ENCODE results near the gene ELP6.

Gene ELP6

DNA sequence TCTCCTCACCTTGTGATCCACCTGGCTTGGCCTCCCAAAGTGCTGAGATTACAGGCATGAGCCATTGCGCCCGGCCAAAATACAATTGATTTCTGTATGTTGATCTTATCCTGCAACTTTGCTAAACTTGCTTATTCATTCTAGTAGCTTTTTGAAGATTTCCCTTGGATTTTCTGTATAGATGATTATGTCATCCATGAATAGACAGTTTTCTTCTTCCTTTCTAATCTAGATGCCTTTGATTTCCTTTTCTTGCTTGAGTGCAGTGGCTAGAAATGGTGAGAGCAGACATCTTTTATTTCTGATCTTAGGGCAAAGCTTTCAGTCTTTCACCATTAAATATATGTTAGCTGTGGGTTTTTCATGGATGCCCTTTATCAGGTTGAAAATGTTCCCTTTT lies 4.4 kb upstream of the ELP6 start:
- TF ChIP-seq, protein P1, sequence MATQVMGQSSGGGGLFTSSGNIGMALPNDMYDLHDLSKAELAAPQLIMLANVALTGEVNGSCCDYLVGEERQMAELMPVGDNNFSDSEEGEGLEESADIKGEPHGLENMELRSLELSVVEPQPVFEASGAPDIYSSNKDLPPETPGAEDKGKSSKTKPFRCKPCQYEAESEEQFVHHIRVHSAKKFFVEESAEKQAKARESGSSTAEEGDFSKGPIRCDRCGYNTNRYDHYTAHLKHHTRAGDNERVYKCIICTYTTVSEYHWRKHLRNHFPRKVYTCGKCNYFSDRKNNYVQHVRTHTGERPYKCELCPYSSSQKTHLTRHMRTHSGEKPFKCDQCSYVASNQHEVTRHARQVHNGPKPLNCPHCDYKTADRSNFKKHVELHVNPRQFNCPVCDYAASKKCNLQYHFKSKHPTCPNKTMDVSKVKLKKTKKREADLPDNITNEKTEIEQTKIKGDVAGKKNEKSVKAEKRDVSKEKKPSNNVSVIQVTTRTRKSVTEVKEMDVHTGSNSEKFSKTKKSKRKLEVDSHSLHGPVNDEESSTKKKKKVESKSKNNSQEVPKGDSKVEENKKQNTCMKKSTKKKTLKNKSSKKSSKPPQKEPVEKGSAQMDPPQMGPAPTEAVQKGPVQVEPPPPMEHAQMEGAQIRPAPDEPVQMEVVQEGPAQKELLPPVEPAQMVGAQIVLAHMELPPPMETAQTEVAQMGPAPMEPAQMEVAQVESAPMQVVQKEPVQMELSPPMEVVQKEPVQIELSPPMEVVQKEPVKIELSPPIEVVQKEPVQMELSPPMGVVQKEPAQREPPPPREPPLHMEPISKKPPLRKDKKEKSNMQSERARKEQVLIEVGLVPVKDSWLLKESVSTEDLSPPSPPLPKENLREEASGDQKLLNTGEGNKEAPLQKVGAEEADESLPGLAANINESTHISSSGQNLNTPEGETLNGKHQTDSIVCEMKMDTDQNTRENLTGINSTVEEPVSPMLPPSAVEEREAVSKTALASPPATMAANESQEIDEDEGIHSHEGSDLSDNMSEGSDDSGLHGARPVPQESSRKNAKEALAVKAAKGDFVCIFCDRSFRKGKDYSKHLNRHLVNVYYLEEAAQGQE (IDR thresholded peaks at IDR 0.05; ENCODE audit: insufficient replicate concordance, low read depth) = no peak
- TF ChIP-seq, protein P2, sequence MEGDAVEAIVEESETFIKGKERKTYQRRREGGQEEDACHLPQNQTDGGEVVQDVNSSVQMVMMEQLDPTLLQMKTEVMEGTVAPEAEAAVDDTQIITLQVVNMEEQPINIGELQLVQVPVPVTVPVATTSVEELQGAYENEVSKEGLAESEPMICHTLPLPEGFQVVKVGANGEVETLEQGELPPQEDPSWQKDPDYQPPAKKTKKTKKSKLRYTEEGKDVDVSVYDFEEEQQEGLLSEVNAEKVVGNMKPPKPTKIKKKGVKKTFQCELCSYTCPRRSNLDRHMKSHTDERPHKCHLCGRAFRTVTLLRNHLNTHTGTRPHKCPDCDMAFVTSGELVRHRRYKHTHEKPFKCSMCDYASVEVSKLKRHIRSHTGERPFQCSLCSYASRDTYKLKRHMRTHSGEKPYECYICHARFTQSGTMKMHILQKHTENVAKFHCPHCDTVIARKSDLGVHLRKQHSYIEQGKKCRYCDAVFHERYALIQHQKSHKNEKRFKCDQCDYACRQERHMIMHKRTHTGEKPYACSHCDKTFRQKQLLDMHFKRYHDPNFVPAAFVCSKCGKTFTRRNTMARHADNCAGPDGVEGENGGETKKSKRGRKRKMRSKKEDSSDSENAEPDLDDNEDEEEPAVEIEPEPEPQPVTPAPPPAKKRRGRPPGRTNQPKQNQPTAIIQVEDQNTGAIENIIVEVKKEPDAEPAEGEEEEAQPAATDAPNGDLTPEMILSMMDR (IDR thresholded peaks at IDR 0.05; ENCODE audit: insufficient read depth, low read length) = no peak
- TF ChIP-seq SPI1 (IDR thresholded peaks at IDR 0.05; ENCODE audit: borderline replicate concordance, low read depth) (no peak), POLR2AphosphoS5 (IDR thresholded peaks at IDR 0.05; ENCODE audit: low read depth) (no peak), GABPA (IDR thresholded peaks at IDR 0.05; ENCODE audit: low read depth) (no peak)
- DNase-seq (ENCODE audit: low read depth in 1 of 2, low spot score in 1 of 2) = no peak
- H3K27ac ChIP-seq (replicated peaks) = no peak overlapping the region
- H3K4me3 ChIP-seq (replicated peaks; ENCODE audit: insufficient read depth, low read length) = no peak overlapping the region
- no peaks in the 10 kb centered on the region for H3K27me3 ChIP-seq (ENCODE audit: insufficient read depth, poor library complexity, severe bottlenecking)

DNA sequence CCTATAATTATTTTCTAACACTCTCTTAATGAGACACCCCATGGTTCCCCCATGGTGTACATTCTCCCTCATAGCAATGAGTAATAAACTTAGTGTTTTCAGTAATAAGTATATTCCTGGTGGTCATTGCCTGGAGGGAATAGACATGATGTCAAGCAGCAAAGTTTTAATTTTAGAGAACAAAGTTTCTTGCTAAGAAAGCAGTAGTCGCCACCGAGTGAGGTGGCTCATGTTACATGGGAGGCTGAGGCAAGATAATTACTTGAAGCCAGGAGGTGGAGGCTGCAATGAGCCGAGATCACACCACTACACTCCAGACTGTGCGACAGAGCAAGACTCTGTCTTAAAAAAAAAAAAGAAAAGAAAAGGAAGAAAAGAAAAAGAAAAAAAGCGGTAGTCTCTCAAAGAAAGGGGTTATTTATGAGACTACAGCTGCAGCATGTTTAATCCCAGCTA lies 2.4 kb upstream of the ELP6 start:
- Histone ChIP-seq H3K27me3 (ENCODE audit: insufficient read depth, poor library complexity, severe bottlenecking) (no peaks in the 10 kb centered on the region), H3K4me3 (replicated peaks; ENCODE audit: insufficient read depth, low read length) (no peak overlapping the region), H3K27ac (replicated peaks) (no peak overlapping the region)
- TF ChIP-seq, protein P2 (IDR thresholded peaks at IDR 0.05; ENCODE audit: insufficient read depth, low read length) = no peak
- TF ChIP-seq, protein P1 (IDR thresholded peaks at IDR 0.05; ENCODE audit: insufficient replicate concordance, low read depth) = no peak
- TF ChIP-seq POLR2AphosphoS5 (IDR thresholded peaks at IDR 0.05; ENCODE audit: low read depth) (no peak), SPI1 (IDR thresholded peaks at IDR 0.05; ENCODE audit: borderline replicate concordance, low read depth) (no peak), GABPA (IDR thresholded peaks at IDR 0.05; ENCODE audit: low read depth) (no peak)
- DNase-seq (ENCODE audit: low read depth in 1 of 2, low spot score in 1 of 2) = no peak

DNA sequence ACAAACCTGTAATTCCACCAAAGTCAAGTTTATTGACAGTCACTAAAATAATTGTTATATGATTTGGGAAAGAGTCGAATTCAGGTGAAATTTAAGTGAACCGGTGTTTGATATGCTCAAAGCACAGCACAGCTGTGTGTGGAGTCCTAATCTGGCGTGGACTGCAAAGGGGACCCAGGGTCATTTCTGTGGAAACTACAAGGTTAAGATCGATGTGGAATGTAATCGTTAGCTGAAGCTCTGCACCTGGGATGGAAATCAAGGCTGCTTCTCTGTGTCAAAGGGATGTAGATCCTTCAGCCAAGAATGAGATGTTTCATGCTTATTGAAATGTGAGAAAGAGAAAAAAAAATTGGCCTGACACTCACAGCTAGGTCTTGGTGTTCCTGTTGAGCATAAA lies 1.6 kb upstream of the ELP6 start:
- no peak for DNase-seq (ENCODE audit: low read depth in 1 of 2, low spot score in 1 of 2)
- H3K27me3 ChIP-seq (ENCODE audit: insufficient read depth, poor library complexity, severe bottlenecking) = no peaks in the 10 kb centered on the region
- no peak overlapping the region for H3K4me3 ChIP-seq (replicated peaks; ENCODE audit: insufficient read depth, low read length)
- no peak overlapping the region for H3K27ac ChIP-seq (replicated peaks)
- TF ChIP-seq GABPA (IDR thresholded peaks at IDR 0.05; ENCODE audit: low read depth) (no peak), POLR2AphosphoS5 (IDR thresholded peaks at IDR 0.05; ENCODE audit: low read depth) (no peak), SPI1 (IDR thresholded peaks at IDR 0.05; ENCODE audit: borderline replicate concordance, low read depth) (no peak)
- TF ChIP-seq, protein P2 (IDR thresholded peaks at IDR 0.05; ENCODE audit: insufficient read depth, low read length) = no peak
- TF ChIP-seq, protein P1 (IDR thresholded peaks at IDR 0.05; ENCODE audit: insufficient replicate concordance, low read depth) = no peak

All from HL-60 (cell line).